ENCODE data around the gene ASAP2.

ASAP2 gene

GRCh38 chr2:9276074-9276473 is 69.5 kb downstream of the ASAP2 start:
- in situ Hi-C loops (cut with MboI; ENCODE audit: low pct_unique_long_range_greater_than_20kb, low sequenced_read_pairs, unreplicated experiment), result no loop called here
- TF ChIP-seq CTCF (IDR thresholded peaks at IDR 0.05; ENCODE audit: extremely low read depth, insufficient read depth, missing control alignments), result no peak
- DNase-seq (ENCODE audit: low spot score), result no peak

- in situ Hi-C loops (cut with MboI; ENCODE audit: low pct_unique_long_range_greater_than_20kb, low sequenced_read_pairs, unreplicated experiment), result no loop called here
- no peak for TF ChIP-seq CTCF (IDR thresholded peaks at IDR 0.05; ENCODE audit: extremely low read depth, insufficient read depth, missing control alignments)
- no peak for DNase-seq (ENCODE audit: low spot score)
These were observed 70.4 kb downstream of the ASAP2 start for GRCh38 chr2:9276901-9277451.

GRCh38 chr2:9278439-9278838 is 71.8 kb downstream of the ASAP2 start:
- no peak for DNase-seq (ENCODE audit: low spot score)
- no peak for TF ChIP-seq CTCF (IDR thresholded peaks at IDR 0.05; ENCODE audit: extremely low read depth, insufficient read depth, missing control alignments)
- in situ Hi-C loops (cut with MboI; ENCODE audit: low pct_unique_long_range_greater_than_20kb, low sequenced_read_pairs, unreplicated experiment), result no loop called here

GRCh38 chr2:9279426-9279825 is 72.8 kb downstream of the ASAP2 start:
- in situ Hi-C loops (cut with MboI; ENCODE audit: low pct_unique_long_range_greater_than_20kb, low sequenced_read_pairs, unreplicated experiment), result no loop called here
- no peak for DNase-seq (ENCODE audit: low spot score)
- TF ChIP-seq CTCF (IDR thresholded peaks at IDR 0.05; ENCODE audit: extremely low read depth, insufficient read depth, missing control alignments), result no peak

- in situ Hi-C loops (cut with MboI; ENCODE audit: low pct_unique_long_range_greater_than_20kb, low sequenced_read_pairs, unreplicated experiment), result no loop called here
- no peak for TF ChIP-seq CTCF (IDR thresholded peaks at IDR 0.05; ENCODE audit: extremely low read depth, insufficient read depth, missing control alignments)
- DNase-seq (ENCODE audit: low spot score), result no peak
These were observed 73.6 kb downstream of the ASAP2 start for GRCh38 chr2:9280224-9280623.

GRCh38 chr2:9281145-9281544 is 74.5 kb downstream of the ASAP2 start:
- no peak for TF ChIP-seq CTCF (IDR thresholded peaks at IDR 0.05; ENCODE audit: extremely low read depth, insufficient read depth, missing control alignments)
- no peak for DNase-seq (ENCODE audit: low spot score)
- in situ Hi-C loops (cut with MboI; ENCODE audit: low pct_unique_long_range_greater_than_20kb, low sequenced_read_pairs, unreplicated experiment), result no loop called here

All from GM13977 (cell line).